ENCODE measurements around the gene CAPZB.
A peak's percentile ranks its signal among the peaks of the same experiment; 100 is the strongest.

The CAPZB gene

GRCh38 chr1:19385221-19385620 lies 100.1 kb downstream of the CAPZB start:
- DNase-seq (ENCODE audit: low read depth) = no peak

GRCh38 chr1:19384772-19385187 lies 100.6 kb downstream of the CAPZB start:
- no peak for DNase-seq (ENCODE audit: low read depth)

GRCh38 chr1:19384113-19384512 lies 101.2 kb downstream of the CAPZB start:
- DNase-seq (ENCODE audit: low read depth) = peak; percentile 48

- DNase-seq (ENCODE audit: low read depth) = no peak
Observed at GRCh38 chr1:19382222-19382621, 103.1 kb downstream of the CAPZB start.

GRCh38 chr1:19381261-19381660 lies 104.1 kb downstream of the CAPZB start:
- no peak for DNase-seq (ENCODE audit: low read depth)

GRCh38 chr1:19377812-19378718 lies 107.3 kb downstream of the CAPZB start:
- DNase-seq (ENCODE audit: low read depth) = peak; percentile 58

- no peak for DNase-seq (ENCODE audit: low read depth)
Observed at GRCh38 chr1:19376428-19377372, 108.6 kb downstream of the CAPZB start.

GRCh38 chr1:19375631-19376400 lies 109.5 kb downstream of the CAPZB start:
- no peak for DNase-seq (ENCODE audit: low read depth)

- DNase-seq (ENCODE audit: low read depth) = no peak
Observed at GRCh38 chr1:19374926-19375325, 110.4 kb downstream of the CAPZB start.

- DNase-seq (ENCODE audit: low read depth) = no peak
Observed at GRCh38 chr1:19374083-19374801, 111.1 kb downstream of the CAPZB start.

GRCh38 chr1:19373211-19374082 lies 111.9 kb downstream of the CAPZB start:
- DNase-seq (ENCODE audit: low read depth) = no peak

- no peak for DNase-seq (ENCODE audit: low read depth)
Observed at GRCh38 chr1:19372602-19373001, 112.7 kb downstream of the CAPZB start.

GRCh38 chr1:19372136-19372514 lies 113.2 kb downstream of the CAPZB start:
- no peak for DNase-seq (ENCODE audit: low read depth)

GRCh38 chr1:19371226-19372135 lies 113.9 kb downstream of the CAPZB start:
- DNase-seq (ENCODE audit: low read depth) = no peak

- no peak for DNase-seq (ENCODE audit: low read depth)
Observed at GRCh38 chr1:19370453-19371170, 114.7 kb downstream of the CAPZB start.

- DNase-seq (ENCODE audit: low read depth) = no peak
Observed at GRCh38 chr1:19369396-19370090, 115.8 kb downstream of the CAPZB start.

GRCh38 chr1:19368964-19369363 lies 116.4 kb downstream of the CAPZB start:
- no peak for DNase-seq (ENCODE audit: low read depth)

GRCh38 chr1:19368050-19368449 lies 117.3 kb downstream of the CAPZB start:
- DNase-seq (ENCODE audit: low read depth) = no peak

Measured in iris pigment epithelial cell (primary cell).